A673 (cell line): ENCODE data around the gene MYL6B. TPM values are rescaled to one million over a fixed set of nuclear protein-coding genes. Genes with fewer than 3 reads are reported as not detected.
A peak's percentile ranks its signal among the peaks of the same experiment; 100 is the strongest.
"Not testable (repeated sequence)": the region's sequence is repeated elsewhere in the genome, so short reads cannot be mapped to it uniquely, and the experiment has no call there.

ENCODE experiments used
- BruUV-seq: library from RNA; stranded (reverse); fragments of 400-500 nt; replicated peaks from 2 replicates; lab custom pipeline; 2021; lab: Mats Ljungman, UMichigan
- CTCF ChIA-PET: fragments of 300-600 bp; sonication (Branson Sonifier 250); formaldehyde crosslinking; loops from one replicate; lab custom pipeline; 2022; ENCODE audit warnings: antibody characterized with exemption; lab: Charles Lee
- POLR2A ChIA-PET: fragments of 300-600 bp; sonication (Branson Sonifier 250); formaldehyde crosslinking; loops from one replicate; lab custom pipeline; 2022; ENCODE audit warnings: antibody characterized with exemption; ENCODE audit not compliant: low non-redundant PET; lab: Charles Lee
- DNase-seq: peaks from one replicate; pipeline ENCODE4 v3.0.0-alpha.2; 2015; ENCODE audit warnings: low spot score
- H3K27ac ChIP-seq: fragments of 200-600 bp; sonication (generic); 2 replicates; pipeline ENCODE4 v1.5.1; 2016; ENCODE audit warnings: mixed run types, low read depth, mild to moderate bottlenecking, mixed read lengths, antibody characterized with exemption, low read length; ENCODE audit not compliant: poor library complexity, severe bottlenecking
- H3K27me3 ChIP-seq: fragments of 200-600 bp; sonication (generic); replicated peaks from 2 replicates; pipeline ENCODE4 v1.6.1; 2017; ENCODE audit warnings: mixed run types, low read depth, mild to moderate bottlenecking, mixed read lengths, antibody characterized with exemption, low read length; ENCODE audit not compliant: insufficient read depth, poor library complexity
- H3K36me3 ChIP-seq: fragments of 200-600 bp; sonication (generic); 2 replicates; pipeline ENCODE4 v1.6.1; 2016; ENCODE audit warnings: mixed run types, mild to moderate bottlenecking, mixed read lengths, antibody characterized with exemption, low read length; ENCODE audit not compliant: insufficient read depth, poor library complexity, severe bottlenecking
- H3K4me1 ChIP-seq: fragments of 200-600 bp; sonication (generic); 2 replicates; pipeline ENCODE4 v1.6.1; 2017; ENCODE audit warnings: mixed run types, mild to moderate bottlenecking, mixed read lengths, antibody characterized with exemption, low read length; ENCODE audit not compliant: insufficient read depth, poor library complexity, severe bottlenecking
- H3K4me3 ChIP-seq: fragments of 200-600 bp; sonication (generic); 2 replicates; pipeline ENCODE4 v1.5.1; 2016; ENCODE audit warnings: low read depth, mixed run types, mild to moderate bottlenecking, mixed read lengths, low read length; ENCODE audit not compliant: poor library complexity, severe bottlenecking
- H3K9me3 ChIP-seq: fragments of 200-600 bp; sonication (generic); 2 replicates; pipeline ENCODE4 v1.6.1; 2016; ENCODE audit warnings: mixed run types, low read depth, mild to moderate bottlenecking, mixed read lengths, antibody characterized with exemption, low read length; ENCODE audit not compliant: poor library complexity, severe bottlenecking
- CTCF ChIP-seq: fragments of 300-800, 200-600 bp; sonication (generic); conservative IDR thresholded peaks from 2 replicates; pipeline ENCODE4 v1.5.1; 2017; ENCODE audit warnings: low read depth, mild to moderate bottlenecking, antibody characterized with exemption, low read length, moderate library complexity, mixed read lengths
- EZH2 ChIP-seq: fragments of 200-600 bp; sonication (generic); IDR thresholded peaks from 2 replicates; pipeline ENCODE4 v1.6.1; 2017; ENCODE audit warnings: borderline replicate concordance, low read depth, mild to moderate bottlenecking, mixed read lengths, antibody characterized with exemption, low read length; ENCODE audit not compliant: poor library complexity, severe bottlenecking
- intact Hi-C: fragments of 100-400 bp; cut with micrococcal nuclease; formaldehyde crosslinking; loops from one replicate; pipeline ENCODE4 v1.10.0; 2022; ENCODE audit not compliant: unreplicated experiment
- total RNA-seq: library from RNA; stranded (reverse); gene quantifications from 2 replicates; pipeline ENCODE4 v1.2.3, GENCODE V29; 2021

The MYL6B gene
- total RNA-seq, 1 experiment from 2014 or later = 180 TPM

GRCh38 chr12:56155256-56155845, 3.0 kb downstream of the MYL6B start:
- DNase-seq = no peak
- BruUV-seq = no TSS peak
- TF ChIP-seq CTCF (no peak), EZH2 (no peak)
- POLR2A ChIA-PET = interaction anchor here (0.7 kb wide), 1 partner anchor 180 kb away, joined by 4 read pairs; no protein-coding TSS in a partner anchor
- no peaks in the 10 kb centered on the region for H3K9me3 ChIP-seq
- no peak overlapping the region for H3K27ac ChIP-seq
- peaks cover 29% of the 10 kb centered on the region for H3K4me1 ChIP-seq
- CTCF ChIA-PET = interaction anchor here (1.4 kb wide), 1 partner anchor 34 kb away, joined by 5 read pairs; the partner anchor contains the start of gene SMARCC2
- no peaks in the 10 kb centered on the region for H3K27me3 ChIP-seq
- no peak overlapping the region for H3K4me3 ChIP-seq
- intact Hi-C loops = no loop called here
- peaks cover 13% of the 10 kb centered on the region for H3K36me3 ChIP-seq

GRCh38 chr12:56156464-56157200, 4.2 kb downstream of the MYL6B start:
- peaks cover 28% of the 10 kb centered on the region for H3K4me1 ChIP-seq
- not testable (repeated sequence) for H3K9me3 ChIP-seq, BruUV-seq, H3K27me3 ChIP-seq, DNase-seq
- H3K36me3 ChIP-seq = peaks cover 25% of the 10 kb centered on the region
- ChIA-PET CTCF (interaction anchor here (0.7 kb wide), 1 partner anchor 117 kb away, joined by 5 read pairs; no protein-coding TSS in a partner anchor), POLR2A (interaction anchor here (0.7 kb wide), 1 partner anchor 27 kb away, joined by 5 read pairs; no protein-coding TSS in a partner anchor)
- intact Hi-C loops = loop anchor here (1.0 to 2.0 kb wide), 2 partner anchors 28 to 115 kb away; partner anchors contain the start of gene ESYT1
- H3K4me3 ChIP-seq = peak overlapping the region; percentile 78
- H3K27ac ChIP-seq = peak overlapping the region; percentile 95

- Histone ChIP-seq H3K27me3 (no peaks in the 10 kb centered on the region), H3K4me1 (peaks cover 30% of the 10 kb centered on the region), H3K27ac (peak overlapping the region; percentile 95), H3K4me3 (peak overlapping the region; percentile 78), H3K36me3 (peaks cover 32% of the 10 kb centered on the region), H3K9me3 (no peaks in the 10 kb centered on the region)
- TF ChIP-seq CTCF = peak; percentile 45
- no peak for TF ChIP-seq EZH2
- peak; percentile 87 for DNase-seq
- BruUV-seq = TSS peak; percentile 51
- intact Hi-C loops = loop anchor here (1.0 to 2.0 kb wide), 2 partner anchors 29 to 114 kb away; partner anchors contain the start of gene ESYT1
- CTCF ChIA-PET = interaction anchor here (0.7 kb wide), 1 partner anchor 116 kb away, joined by 5 read pairs; no protein-coding TSS in a partner anchor
- POLR2A ChIA-PET = interaction anchor here (0.7 kb wide), 1 partner anchor 28 kb away, joined by 5 read pairs; no protein-coding TSS in a partner anchor
These were observed 5.0 kb downstream of the MYL6B start for GRCh38 chr12:56157201-56158028.
